ENCODE data around the gene PDPK1.

DNA sequence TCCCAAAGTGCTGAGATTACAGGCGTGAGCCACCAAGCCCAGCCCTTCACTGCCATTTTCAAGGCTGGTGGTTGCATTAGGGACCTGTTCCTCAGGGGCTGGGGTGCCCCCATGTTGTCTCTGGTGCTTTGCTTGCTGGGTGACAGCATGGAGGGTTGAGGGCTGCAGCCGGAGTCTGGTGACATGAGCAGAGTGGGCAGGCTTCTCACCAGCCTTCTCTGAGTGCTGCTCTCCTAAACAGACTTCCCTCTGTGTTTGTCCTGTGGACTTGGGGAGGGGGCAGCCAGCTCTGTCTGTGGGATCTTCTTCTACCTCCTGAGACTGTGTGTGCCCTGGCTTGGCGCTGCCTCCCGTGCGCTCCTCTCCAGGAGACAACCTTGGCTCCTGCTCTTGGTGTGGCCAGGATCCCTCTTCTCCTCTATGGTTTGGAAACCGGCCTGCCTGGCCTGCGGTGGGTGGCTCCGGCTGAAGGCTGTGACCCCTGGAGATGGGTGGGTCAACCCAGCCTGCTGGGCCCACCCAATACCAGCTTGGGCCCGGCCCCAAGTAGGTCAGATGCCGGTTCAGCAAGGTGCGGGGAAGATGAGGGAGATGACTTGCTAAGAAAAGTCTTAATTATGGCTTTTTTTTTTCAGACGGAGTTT, 72.1 kb downstream of the PDPK1 start:
- TF ChIP-seq POLR2A (IDR thresholded peaks at IDR 0.05; ENCODE audit: low read depth, low read length) (no peak), CEBPB (IDR thresholded peaks at IDR 0.05; ENCODE audit: low read depth, low read length) (no peak), CHD1 (IDR thresholded peaks at IDR 0.05; ENCODE audit: low read depth, low read length) (no peak), RAD21 (IDR thresholded peaks at IDR 0.05; ENCODE audit: low read length) (no peak), BHLHE40 (IDR thresholded peaks at IDR 0.05; ENCODE audit: low read depth, low read length) (no peak), MXI1 (IDR thresholded peaks at IDR 0.05; ENCODE audit: borderline replicate concordance, low read depth, low read length) (no peak)
- TF ChIP-seq, protein P1, sequence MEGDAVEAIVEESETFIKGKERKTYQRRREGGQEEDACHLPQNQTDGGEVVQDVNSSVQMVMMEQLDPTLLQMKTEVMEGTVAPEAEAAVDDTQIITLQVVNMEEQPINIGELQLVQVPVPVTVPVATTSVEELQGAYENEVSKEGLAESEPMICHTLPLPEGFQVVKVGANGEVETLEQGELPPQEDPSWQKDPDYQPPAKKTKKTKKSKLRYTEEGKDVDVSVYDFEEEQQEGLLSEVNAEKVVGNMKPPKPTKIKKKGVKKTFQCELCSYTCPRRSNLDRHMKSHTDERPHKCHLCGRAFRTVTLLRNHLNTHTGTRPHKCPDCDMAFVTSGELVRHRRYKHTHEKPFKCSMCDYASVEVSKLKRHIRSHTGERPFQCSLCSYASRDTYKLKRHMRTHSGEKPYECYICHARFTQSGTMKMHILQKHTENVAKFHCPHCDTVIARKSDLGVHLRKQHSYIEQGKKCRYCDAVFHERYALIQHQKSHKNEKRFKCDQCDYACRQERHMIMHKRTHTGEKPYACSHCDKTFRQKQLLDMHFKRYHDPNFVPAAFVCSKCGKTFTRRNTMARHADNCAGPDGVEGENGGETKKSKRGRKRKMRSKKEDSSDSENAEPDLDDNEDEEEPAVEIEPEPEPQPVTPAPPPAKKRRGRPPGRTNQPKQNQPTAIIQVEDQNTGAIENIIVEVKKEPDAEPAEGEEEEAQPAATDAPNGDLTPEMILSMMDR (conservative IDR thresholded peaks at IDR 0.05; ENCODE audit: low read depth, low read length): no peak

All from IMR-90 (cell line).